ENCODE results near the gene HNRNPA3. TPM values are rescaled to one million over a fixed set of nuclear protein-coding genes. Genes with fewer than 3 reads are reported as not detected.
"Not testable (repeated sequence)": the region's sequence is repeated elsewhere in the genome, so short reads cannot be mapped to it uniquely, and the experiment has no call there.

HNRNPA3 gene
- polyA plus RNA-seq, 1 donor: 306 TPM

- DNase-seq (ENCODE audit: low read depth): no peak
Observed at GRCh38 chr2:177254433-177255226, 42.0 kb downstream of the HNRNPA3 start.

DNA sequence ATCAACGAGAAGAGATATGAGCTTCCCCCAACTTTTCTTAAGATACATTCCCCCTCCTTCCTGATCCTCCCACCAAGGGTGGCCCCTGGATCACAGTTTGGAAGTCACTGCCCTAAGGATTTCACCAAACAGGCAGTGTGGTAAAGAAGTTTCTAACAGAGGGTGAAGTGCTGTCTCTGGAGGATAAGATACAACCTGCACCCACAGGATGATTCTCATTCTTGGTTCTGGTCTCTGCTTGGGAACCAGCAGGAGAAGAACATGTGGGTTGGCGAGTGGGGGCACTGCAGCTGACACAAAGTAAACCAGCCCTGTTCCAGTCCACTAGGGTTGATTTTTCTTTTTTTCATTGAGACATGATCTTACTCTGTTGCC, 42.6 kb downstream of the HNRNPA3 start:
- DNase-seq (ENCODE audit: low read depth): no peak

GRCh38 chr2:177256026-177256425, 43.4 kb downstream of the HNRNPA3 start:
- DNase-seq (ENCODE audit: low read depth): no peak

- DNase-seq (ENCODE audit: low read depth): no peak
Observed at GRCh38 chr2:177256695-177257094, 44.1 kb downstream of the HNRNPA3 start.

DNA sequence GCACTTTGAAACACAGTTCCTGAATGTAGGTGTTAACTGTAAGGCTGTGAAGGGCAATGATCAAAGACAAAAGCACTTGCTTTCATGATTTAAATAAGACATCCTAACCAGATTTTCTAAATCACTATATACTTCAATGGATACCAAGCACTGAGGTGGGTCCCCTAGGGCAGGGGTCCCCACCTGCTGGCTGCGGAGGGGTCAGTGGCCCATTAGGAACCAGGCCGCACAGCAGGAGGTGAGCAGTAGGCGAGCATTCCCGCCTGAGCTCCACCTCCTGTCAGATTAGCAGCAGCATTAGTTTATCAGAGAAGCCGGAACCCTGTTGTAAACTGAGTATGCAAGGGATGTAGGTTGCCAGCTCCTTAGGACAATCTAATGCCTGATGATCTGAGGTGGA, 44.9 kb downstream of the HNRNPA3 start:
- no peak for DNase-seq (ENCODE audit: low read depth)

- DNase-seq (ENCODE audit: low read depth): no peak
Observed at GRCh38 chr2:177258059-177258458, 45.5 kb downstream of the HNRNPA3 start.

DNA sequence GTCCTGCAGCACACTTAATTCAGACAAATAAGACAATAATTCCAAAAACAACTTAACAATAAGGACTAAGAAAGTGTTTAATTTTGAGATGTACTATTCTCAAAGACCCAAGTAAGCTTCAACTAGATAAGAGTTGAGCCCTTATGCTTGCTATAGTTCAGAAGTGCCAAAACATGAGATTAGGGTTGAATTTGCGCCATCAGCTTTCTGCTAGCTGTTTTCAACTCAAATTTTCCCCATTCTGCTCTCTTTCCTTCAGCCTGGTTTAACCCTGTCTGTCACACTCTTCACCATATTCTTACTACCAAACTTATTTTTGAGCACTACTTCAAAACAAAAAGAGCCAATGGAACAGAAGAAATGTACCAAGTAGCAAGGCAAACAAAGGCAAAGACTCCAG, 47.8 kb downstream of the HNRNPA3 start:
- no peak for DNase-seq (ENCODE audit: low read depth)

- DNase-seq (ENCODE audit: low read depth): no peak
Observed at GRCh38 chr2:177261116-177262060, 48.8 kb downstream of the HNRNPA3 start.

DNA sequence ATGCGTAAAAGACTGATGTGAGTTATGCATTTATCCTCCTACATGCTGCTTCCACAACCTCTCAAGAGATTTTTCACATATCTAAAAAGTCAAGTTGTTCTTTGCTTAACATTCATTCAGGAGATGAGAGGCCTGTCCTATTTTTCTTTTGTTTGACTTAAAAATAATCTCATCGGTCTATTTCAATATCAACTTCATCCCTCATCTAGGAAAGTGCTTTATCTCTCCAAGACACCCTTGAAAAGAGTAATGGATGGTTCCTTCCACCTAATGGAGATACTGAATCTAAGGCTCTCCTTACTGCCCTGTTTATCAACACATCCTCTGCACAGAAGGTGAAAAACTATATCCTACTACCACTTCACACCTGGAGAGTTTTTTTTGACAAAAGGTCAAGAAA, 49.5 kb downstream of the HNRNPA3 start:
- no peak for DNase-seq (ENCODE audit: low read depth)

DNA sequence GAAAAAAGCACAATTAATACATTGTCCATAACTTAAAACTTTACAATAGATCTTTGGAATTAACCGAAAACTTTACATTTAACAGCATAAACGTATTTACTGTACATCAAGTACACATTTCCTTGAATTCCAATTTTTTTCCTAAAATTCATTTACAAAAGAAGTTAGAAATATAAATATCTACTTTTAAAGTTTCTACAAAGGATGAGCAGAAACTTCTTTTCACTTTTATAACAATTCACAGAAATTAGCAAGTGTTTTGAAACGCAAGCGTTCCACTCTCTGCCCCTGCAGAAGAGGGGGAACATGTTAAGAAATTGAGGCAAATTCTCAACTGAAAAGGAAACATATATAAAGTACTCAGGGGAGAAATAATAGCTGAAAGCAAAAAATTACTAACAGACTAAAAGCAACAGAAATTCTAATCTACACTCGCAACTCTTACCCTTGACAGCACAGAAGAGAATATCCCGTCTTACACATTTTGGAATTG, 50.4 kb downstream of the HNRNPA3 start:
- no peak for DNase-seq (ENCODE audit: low read depth)

DNA sequence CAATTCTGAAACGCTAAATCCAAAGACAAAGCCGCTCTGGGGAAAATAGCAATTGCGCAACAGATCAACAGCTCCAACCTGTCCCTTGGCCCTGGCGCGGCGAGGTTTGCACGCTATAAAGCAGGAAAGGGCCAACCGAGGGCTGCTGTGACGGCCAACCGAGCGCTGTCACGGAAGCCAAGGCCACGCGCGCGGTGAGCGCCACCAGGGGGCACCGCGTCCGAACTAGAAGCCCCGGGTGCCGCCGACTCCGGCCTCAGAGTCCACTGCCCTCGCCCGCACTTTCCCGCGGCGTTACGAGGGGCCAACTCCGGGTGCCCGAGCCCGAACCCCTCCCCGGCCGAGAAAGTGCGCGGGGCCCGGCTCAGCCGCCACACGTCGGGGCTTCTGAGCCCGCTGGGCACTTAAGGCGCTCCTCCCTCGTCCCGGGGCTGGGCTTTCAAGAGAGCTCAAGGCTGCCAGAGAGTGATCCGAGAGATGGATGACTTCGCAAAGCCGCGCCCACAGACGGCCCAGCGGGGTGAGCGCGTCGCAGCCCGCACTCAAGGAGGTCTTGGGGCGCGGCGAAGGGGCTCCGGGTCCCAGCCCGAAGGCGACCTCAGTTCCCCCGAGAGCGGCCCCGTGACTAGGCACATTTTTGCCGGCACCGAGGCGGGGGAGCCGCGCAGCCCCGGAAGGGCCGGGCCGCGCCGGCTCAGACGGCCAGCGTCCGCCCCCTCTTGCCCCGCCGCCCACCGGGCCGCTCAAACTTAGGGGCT, 51.0 kb downstream of the HNRNPA3 start:
- DNase-seq (ENCODE audit: low read depth): peak; percentile 88

- no peak for DNase-seq (ENCODE audit: low read depth)
Observed at GRCh38 chr2:177264209-177264692, 51.7 kb downstream of the HNRNPA3 start.

- peak; percentile 78 for DNase-seq (ENCODE audit: low read depth)
Observed at GRCh38 chr2:177264693-177265587, 52.3 kb downstream of the HNRNPA3 start, which contains the start of gene NFE2L2. Gene NFE2L2, minus strand, starts transcription at chr2:177264727. Its CDS starts 151 bp downstream, at chr2:177264576.

DNA sequence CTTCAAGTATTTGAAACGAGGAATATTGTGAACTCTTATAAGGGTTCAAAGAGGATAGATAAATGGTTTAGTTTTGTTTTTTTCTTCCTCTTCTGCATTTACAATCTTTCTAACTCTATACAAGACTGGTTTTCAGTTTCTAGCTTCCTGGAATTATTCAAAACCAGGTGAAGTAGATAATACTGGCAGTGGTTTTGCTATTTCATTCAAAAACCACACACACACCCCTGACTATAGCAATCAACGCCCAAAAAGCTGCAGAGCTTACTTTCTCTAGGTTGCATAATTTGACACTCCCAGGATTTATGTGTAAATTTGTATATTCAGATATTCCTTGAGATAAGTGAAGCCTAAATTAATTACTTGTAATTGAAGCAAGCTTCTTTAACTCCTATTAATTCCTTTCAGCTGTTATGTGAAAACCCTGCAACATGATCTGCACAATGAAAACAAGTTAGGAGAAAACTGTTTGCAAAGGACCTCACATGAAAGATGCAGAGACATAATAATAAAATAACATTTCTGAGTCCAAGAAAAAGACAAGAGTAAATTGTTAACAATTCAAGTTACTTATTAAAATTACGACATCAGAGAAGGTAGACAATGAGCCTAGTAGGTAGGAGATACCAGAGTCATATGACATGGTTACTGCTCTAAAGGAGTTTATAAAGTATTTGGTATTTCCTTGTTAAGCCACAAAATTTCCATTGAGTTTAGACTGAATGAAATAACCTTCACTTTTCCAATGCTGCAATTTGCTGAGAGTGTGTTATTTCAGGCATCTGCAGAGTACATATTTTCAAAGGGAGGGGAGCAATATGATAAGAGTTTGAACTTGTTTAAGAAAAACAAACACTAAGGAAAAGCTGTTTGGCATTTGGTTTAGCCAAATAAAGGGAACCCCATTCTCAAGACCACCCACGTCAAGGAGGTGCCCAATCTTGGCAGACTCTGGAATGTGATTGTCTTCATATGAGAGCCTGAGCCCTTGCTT, 53.5 kb downstream of the HNRNPA3 start:
- no peak for DNase-seq (ENCODE audit: low read depth)

- not testable (repeated sequence) for DNase-seq (ENCODE audit: low read depth)
Observed at GRCh38 chr2:177266955-177267354, 54.4 kb downstream of the HNRNPA3 start.

- DNase-seq (ENCODE audit: low read depth): no peak
Observed at GRCh38 chr2:177268187-177268871, 55.7 kb downstream of the HNRNPA3 start.

DNA sequence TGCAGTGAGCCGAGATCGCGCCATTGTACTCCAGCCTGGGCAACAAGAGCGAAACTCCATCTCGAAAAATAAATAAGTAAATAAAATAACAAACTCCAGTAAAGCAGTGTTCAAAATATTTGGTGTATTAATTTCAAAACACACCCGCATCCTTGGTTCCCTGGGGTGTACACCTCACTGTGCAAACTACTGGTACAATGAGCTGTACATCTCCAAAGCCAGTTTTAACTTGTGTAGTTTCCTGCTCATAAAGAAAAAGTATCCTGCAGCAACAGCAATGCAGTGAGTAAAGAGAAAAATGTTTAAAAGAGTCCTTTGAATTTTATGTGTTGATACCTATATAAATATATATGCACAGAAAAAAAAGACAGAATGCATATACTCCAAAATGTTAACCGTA, 56.3 kb downstream of the HNRNPA3 start:
- DNase-seq (ENCODE audit: low read depth): no peak

GRCh38 chr2:177270531-177270930, 57.9 kb downstream of the HNRNPA3 start:
- no peak for DNase-seq (ENCODE audit: low read depth)
